ENCODE data around the gene OSBPL7.
A peak's percentile ranks its signal among the peaks of the same experiment; 100 is the strongest.

The OSBPL7 gene

GRCh38 chr17:47821424-47822391 lies at the start of gene OSBPL7:
TSS of gene OSBPL7 (minus strand) at chr17:47821794. CDS start at chr17:47820278, 1,516 bp downstream.
- peak; percentile 91 for DNase-seq (ENCODE audit: low spot score)

GRCh38 chr17:47871048-47871447 lies 49.5 kb upstream of the OSBPL7 start:
- DNase-seq (ENCODE audit: low spot score) = no peak

GRCh38 chr17:47870056-47870455 lies 48.5 kb upstream of the OSBPL7 start:
- DNase-seq (ENCODE audit: low spot score) = no peak

- no peak for DNase-seq (ENCODE audit: low spot score)
These were observed 47.5 kb upstream of the OSBPL7 start for GRCh38 chr17:47869114-47869513.

GRCh38 chr17:47867813-47868533 lies 46.4 kb upstream of the OSBPL7 start:
- DNase-seq (ENCODE audit: low spot score) = no peak

- DNase-seq (ENCODE audit: low spot score) = no peak
These were observed 45.3 kb upstream of the OSBPL7 start for GRCh38 chr17:47866941-47867340.

- no peak for DNase-seq (ENCODE audit: low spot score)
These were observed 43.2 kb upstream of the OSBPL7 start for GRCh38 chr17:47864791-47865216.

GRCh38 chr17:47862621-47863440 lies 41.2 kb upstream of the OSBPL7 start:
- no peak for DNase-seq (ENCODE audit: low spot score)

GRCh38 chr17:47860386-47860785 lies 38.8 kb upstream of the OSBPL7 start:
- DNase-seq (ENCODE audit: low spot score) = no peak

- DNase-seq (ENCODE audit: low spot score) = peak; percentile 35
These were observed 36.2 kb upstream of the OSBPL7 start for GRCh38 chr17:47857551-47858455.

GRCh38 chr17:47856830-47857229 lies 35.2 kb upstream of the OSBPL7 start:
- no peak for DNase-seq (ENCODE audit: low spot score)

- DNase-seq (ENCODE audit: low spot score) = no peak
These were observed 34.1 kb upstream of the OSBPL7 start for GRCh38 chr17:47855737-47856136.

GRCh38 chr17:47853616-47854015 lies 32.0 kb upstream of the OSBPL7 start:
- DNase-seq (ENCODE audit: low spot score) = no peak

GRCh38 chr17:47852113-47852949 lies 30.7 kb upstream of the OSBPL7 start:
- peak; percentile 46 for DNase-seq (ENCODE audit: low spot score)

- DNase-seq (ENCODE audit: low spot score) = peak; percentile 55
These were observed 30.1 kb upstream of the OSBPL7 start for GRCh38 chr17:47851764-47852112.

- DNase-seq (ENCODE audit: low spot score) = peak; percentile 91
These were observed 29.3 kb upstream of the OSBPL7 start, which contains the start of gene SP6 for GRCh38 chr17:47850692-47851573. TSS of gene SP6 (minus strand) at chr17:47851163. CDS start at chr17:47848429, 2,734 bp downstream.

- no peak for DNase-seq (ENCODE audit: low spot score)
These were observed 28.7 kb upstream of the OSBPL7 start for GRCh38 chr17:47850373-47850691.

- DNase-seq (ENCODE audit: low spot score) = no peak
These were observed 26.6 kb upstream of the OSBPL7 start for GRCh38 chr17:47848198-47848513.

All from iPS-NIHi11 (cell line).